Dendritic cell treated with granulocyte-macrophage colony-stimulating factor and Interleukin-4, amounts not matched to agents 40 ng/mL and 50 ng/mL, for 4 days (primary cell): ENCODE data around the gene SGK1.
"Not testable (repeated sequence)": the region's sequence is repeated elsewhere in the genome, so short reads cannot be mapped to it uniquely, and the experiment has no call there.

Source experiments
- H3K27ac Mint-ChIP-seq: one replicate; pipeline ENCODE4 v1.8.0; 2022; ENCODE audit warnings: mild to moderate bottlenecking, mixed read lengths
- H3K27me3 Mint-ChIP-seq: one replicate; pipeline ENCODE4 v1.8.0; 2022; ENCODE audit warnings: mild to moderate bottlenecking, mixed read lengths
- H3K36me3 Mint-ChIP-seq: one replicate; pipeline ENCODE4 v1.8.0; 2022; ENCODE audit warnings: low read depth, mixed read lengths
- H3K4me1 Mint-ChIP-seq: one replicate; pipeline ENCODE4 v1.8.0; 2022; ENCODE audit warnings: low read depth, mixed read lengths
- H3K4me3 Mint-ChIP-seq: one replicate; pipeline ENCODE4 v1.8.0; 2022; ENCODE audit warnings: mild to moderate bottlenecking, moderate library complexity, mixed read lengths
- H3K9me3 Mint-ChIP-seq: one replicate; pipeline ENCODE4 v1.8.0; 2022; ENCODE audit warnings: mixed read lengths
- intact Hi-C: fragments of 100-400 bp; cut with micrococcal nuclease; formaldehyde crosslinking; loops from one replicate; pipeline ENCODE4 v1.15.0; 2022

Gene SGK1

GRCh38 chr6:134307870-134308269 is 10.0 kb downstream of the SGK1 start:
- Mint-ChIP-seq H3K27ac (no peak overlapping the region), H3K36me3 (no peaks in the 10 kb centered on the region), H3K4me1 (peaks cover 5% of the 10 kb centered on the region), H3K4me3 (no peak overlapping the region), H3K9me3 (no peaks in the 10 kb centered on the region), H3K27me3 (peaks cover 5% of the 10 kb centered on the region)
- intact Hi-C loops, result no loop called here

GRCh38 chr6:134307075-134307474 is 10.8 kb downstream of the SGK1 start:
- Mint-ChIP-seq H3K4me1 (peaks cover 5% of the 10 kb centered on the region), H3K4me3 (no peak overlapping the region), H3K9me3 (no peaks in the 10 kb centered on the region), H3K27ac (no peak overlapping the region), H3K27me3 (peaks cover 5% of the 10 kb centered on the region), H3K36me3 (no peaks in the 10 kb centered on the region)
- intact Hi-C loops, result no loop called here

- H3K9me3 Mint-ChIP-seq, H3K27ac Mint-ChIP-seq, intact Hi-C loops, H3K36me3 Mint-ChIP-seq, H3K27me3 Mint-ChIP-seq, H3K4me3 Mint-ChIP-seq: not testable (repeated sequence)
- H3K4me1 Mint-ChIP-seq, result peaks cover 17% of the 10 kb centered on the region
Measured at GRCh38 chr6:134304381-134304780, 13.5 kb downstream of the SGK1 start.

- no peak overlapping the region for H3K27ac Mint-ChIP-seq
Measured at GRCh38 chr6:134303891-134304290, 14.0 kb downstream of the SGK1 start.

GRCh38 chr6:134299236-134299635 is 18.7 kb downstream of the SGK1 start:
- intact Hi-C loops, result loop anchor here (5.0 to 10.0 kb wide), 2 partner anchors 76 to 138 kb away; no protein-coding TSS in a partner anchor
- no peak overlapping the region for H3K4me3 Mint-ChIP-seq
- no peaks in the 10 kb centered on the region for H3K9me3 Mint-ChIP-seq
- H3K27ac Mint-ChIP-seq, result peak overlapping the region; percentile 39
- H3K27me3 Mint-ChIP-seq, result no peaks in the 10 kb centered on the region
- no peaks in the 10 kb centered on the region for H3K36me3 Mint-ChIP-seq
- peaks cover 37% of the 10 kb centered on the region for H3K4me1 Mint-ChIP-seq

More at GRCh38 chr6:134303891-134304290, 14.0 kb downstream of the SGK1 start:
- Mint-ChIP-seq H3K4me3 (no peak overlapping the region), H3K9me3 (no peaks in the 10 kb centered on the region), H3K27me3 (peaks cover 3% of the 10 kb centered on the region), H3K36me3 (no peaks in the 10 kb centered on the region), H3K4me1 (peaks cover 17% of the 10 kb centered on the region)
- intact Hi-C loops, result no loop called here

- H3K4me3 Mint-ChIP-seq, result no peak overlapping the region
- intact Hi-C loops, result loop anchor here (5.0 to 10.0 kb wide), 2 partner anchors 78 to 141 kb away; no protein-coding TSS in a partner anchor
- no peaks in the 10 kb centered on the region for H3K36me3 Mint-ChIP-seq
Measured at GRCh38 chr6:134296762-134297161, 21.1 kb downstream of the SGK1 start.

GRCh38 chr6:134295953-134296553 is 21.9 kb downstream of the SGK1 start:
- Mint-ChIP-seq H3K27me3 (no peaks in the 10 kb centered on the region), H3K4me3 (no peak overlapping the region), H3K36me3 (no peaks in the 10 kb centered on the region), H3K27ac (peak overlapping the region; percentile 83), H3K4me1 (peaks cover 42% of the 10 kb centered on the region), H3K9me3 (no peaks in the 10 kb centered on the region)
- intact Hi-C loops, result loop anchor here (5.0 to 10.0 kb wide), 2 partner anchors 79 to 141 kb away; no protein-coding TSS in a partner anchor

More at GRCh38 chr6:134296762-134297161, 21.1 kb downstream of the SGK1 start:
- Mint-ChIP-seq H3K27me3 (no peaks in the 10 kb centered on the region), H3K4me1 (peaks cover 49% of the 10 kb centered on the region), H3K27ac (peak overlapping the region; percentile 83), H3K9me3 (no peaks in the 10 kb centered on the region)

- Mint-ChIP-seq H3K4me1 (peaks cover 38% of the 10 kb centered on the region), H3K27ac (peak overlapping the region; percentile 25), H3K36me3 (no peaks in the 10 kb centered on the region), H3K4me3 (no peak overlapping the region), H3K27me3 (no peaks in the 10 kb centered on the region), H3K9me3 (no peaks in the 10 kb centered on the region)
- intact Hi-C loops, result loop anchor here (10.0 kb wide), 1 partner anchor 81 kb away; no protein-coding TSS in a partner anchor
Measured at GRCh38 chr6:134293659-134294161, 24.2 kb downstream of the SGK1 start.

GRCh38 chr6:134291156-134291555 is 26.8 kb downstream of the SGK1 start:
- no peaks in the 10 kb centered on the region for H3K27me3 Mint-ChIP-seq
- no peak overlapping the region for H3K4me3 Mint-ChIP-seq
- intact Hi-C loops, result loop anchor here (10.0 kb wide), 1 partner anchor 84 kb away; no protein-coding TSS in a partner anchor
- H3K36me3 Mint-ChIP-seq, result no peaks in the 10 kb centered on the region
- peaks cover 45% of the 10 kb centered on the region for H3K4me1 Mint-ChIP-seq
- no peak overlapping the region for H3K27ac Mint-ChIP-seq
- H3K9me3 Mint-ChIP-seq, result no peaks in the 10 kb centered on the region

- Mint-ChIP-seq H3K27ac (peak overlapping the region; percentile 87), H3K4me1 (peaks cover 28% of the 10 kb centered on the region), H3K27me3 (no peaks in the 10 kb centered on the region), H3K9me3 (no peaks in the 10 kb centered on the region), H3K36me3 (no peaks in the 10 kb centered on the region), H3K4me3 (no peak overlapping the region)
- intact Hi-C loops, result loop anchor here (2.0 kb wide), 1 partner anchor 112 kb away; no protein-coding TSS in a partner anchor
Measured at GRCh38 chr6:134289204-134289575, 28.7 kb downstream of the SGK1 start.

- no peak overlapping the region for H3K4me3 Mint-ChIP-seq
- peaks cover 22% of the 10 kb centered on the region for H3K4me1 Mint-ChIP-seq
- no peaks in the 10 kb centered on the region for H3K36me3 Mint-ChIP-seq
- intact Hi-C loops, result loop anchor here (2.0 kb wide), 1 partner anchor 112 kb away; no protein-coding TSS in a partner anchor
- H3K9me3 Mint-ChIP-seq, result no peaks in the 10 kb centered on the region
- H3K27ac Mint-ChIP-seq, result peak overlapping the region; percentile 87
- no peaks in the 10 kb centered on the region for H3K27me3 Mint-ChIP-seq
Measured at GRCh38 chr6:134288538-134289203, 29.2 kb downstream of the SGK1 start.

GRCh38 chr6:134287859-134288537 is 29.9 kb downstream of the SGK1 start:
- no peaks in the 10 kb centered on the region for H3K36me3 Mint-ChIP-seq
- H3K4me1 Mint-ChIP-seq, result peaks cover 22% of the 10 kb centered on the region
- H3K4me3 Mint-ChIP-seq, result no peak overlapping the region
- H3K9me3 Mint-ChIP-seq, result no peaks in the 10 kb centered on the region
- H3K27me3 Mint-ChIP-seq, result no peaks in the 10 kb centered on the region
- intact Hi-C loops, result loop anchor here (2.0 kb wide), 1 partner anchor 111 kb away; no protein-coding TSS in a partner anchor
- peak overlapping the region; percentile 87 for H3K27ac Mint-ChIP-seq

- Mint-ChIP-seq H3K27me3 (no peaks in the 10 kb centered on the region), H3K36me3 (no peaks in the 10 kb centered on the region), H3K9me3 (no peaks in the 10 kb centered on the region), H3K4me3 (no peak overlapping the region), H3K4me1 (peaks cover 9% of the 10 kb centered on the region), H3K27ac (no peak overlapping the region)
- intact Hi-C loops, result loop anchor here (5.0 kb wide), 1 partner anchor 41 kb away; no protein-coding TSS in a partner anchor
Measured at GRCh38 chr6:134282816-134283215, 35.1 kb downstream of the SGK1 start.
